H9 (cell line): Measurements from ENCODE around the gene FOXQ1. TPM values are rescaled to one million over a fixed set of nuclear protein-coding genes. Genes with fewer than 3 reads are reported as not detected.

Source experiments
- DNase-seq: peaks from one replicate; pipeline ENCODE4 v3.0.0-alpha.2; 2017
- H2AFZ ChIP-seq: one replicate; pipeline ENCODE4 v1.6.1; 2013; ENCODE audit warnings: mild to moderate bottlenecking, low read length, control low read depth, moderate library complexity
- H2AK5ac ChIP-seq: 2 replicates; pipeline ENCODE4 v1.6.1; 2013; ENCODE audit warnings: low read length, control low read depth, mixed read lengths; ENCODE audit not compliant: insufficient read length
- H2BK120ac ChIP-seq: one replicate; pipeline ENCODE4 v1.6.1; 2013; ENCODE audit warnings: low read depth, mild to moderate bottlenecking, low read length, control low read depth, inconsistent platforms; ENCODE audit not compliant: poor library complexity, severe bottlenecking
- H2BK12ac ChIP-seq: 2 replicates; pipeline ENCODE4 v1.6.1; 2013; ENCODE audit warnings: low read length, control low read depth, mixed read lengths, low read depth; ENCODE audit not compliant: insufficient read length
- H2BK15ac ChIP-seq: 2 replicates; pipeline ENCODE4 v1.6.1; 2013; ENCODE audit warnings: low read depth, low read length, control low read depth
- H2BK20ac ChIP-seq: one replicate; pipeline ENCODE4 v1.6.1; 2013; ENCODE audit warnings: low read depth, mild to moderate bottlenecking, low read length, control low read depth, inconsistent platforms; ENCODE audit not compliant: poor library complexity, severe bottlenecking
- H2BK5ac ChIP-seq: 2 replicates; pipeline ENCODE4 v1.6.1; 2013; ENCODE audit warnings: low read length, control low read depth, mixed read lengths; ENCODE audit not compliant: insufficient read length
- H3K14ac ChIP-seq: 2 replicates; pipeline ENCODE4 v1.6.1; 2013; ENCODE audit warnings: low read length, control low read depth; ENCODE audit not compliant: insufficient read depth
- H3K18ac ChIP-seq: 2 replicates; pipeline ENCODE4 v1.6.1; 2013; ENCODE audit warnings: low read depth, mild to moderate bottlenecking, mixed read lengths, low read length, control low read depth; ENCODE audit not compliant: insufficient read length
- H3K23ac ChIP-seq: 2 replicates; pipeline ENCODE4 v1.6.1; 2013; ENCODE audit warnings: low read length, control low read depth, mixed read lengths, low read depth; ENCODE audit not compliant: insufficient read length
- H3K23me2 ChIP-seq: 2 replicates; pipeline ENCODE4 v1.6.1; 2013; ENCODE audit warnings: low read depth, mild to moderate bottlenecking, mixed read lengths, low read length, control low read depth; ENCODE audit not compliant: insufficient read length, poor library complexity, severe bottlenecking
- H3K27ac ChIP-seq: 2 replicates; pipeline ENCODE4 v1.5.1; 2013; ENCODE audit warnings: low read length, control low read depth, mixed read lengths, low read depth; ENCODE audit not compliant: insufficient read length
- H3K27me3 ChIP-seq: 2 replicates; pipeline ENCODE4 v1.6.1; 2013; ENCODE audit warnings: low read length, control low read depth, inconsistent platforms; ENCODE audit not compliant: insufficient read depth
- H3K4ac ChIP-seq: 2 replicates; pipeline ENCODE4 v1.6.1; 2013; ENCODE audit warnings: low read depth, mild to moderate bottlenecking, control low read depth, inconsistent platforms, low read length, moderate library complexity
- H3K4me1 ChIP-seq: 2 replicates; pipeline ENCODE4 v1.6.1; 2013; ENCODE audit warnings: low read length, control low read depth, inconsistent platforms; ENCODE audit not compliant: insufficient read depth
- H3K4me2 ChIP-seq: 2 replicates; pipeline ENCODE4 v1.6.1; 2013; ENCODE audit warnings: low read length, control low read depth, mixed read lengths; ENCODE audit not compliant: insufficient read length, insufficient read depth
- H3K56ac ChIP-seq: 2 replicates; pipeline ENCODE4 v1.6.1; 2013; ENCODE audit warnings: low read depth, mild to moderate bottlenecking, mixed read lengths, low read length, control low read depth; ENCODE audit not compliant: insufficient read length
- H3K79me1 ChIP-seq: 2 replicates; pipeline ENCODE4 v1.6.1; 2013; ENCODE audit warnings: low read depth, mild to moderate bottlenecking, moderate library complexity, low read length, control low read depth, inconsistent platforms; ENCODE audit not compliant: insufficient read depth, poor library complexity, severe bottlenecking
- H3K79me2 ChIP-seq: 2 replicates; pipeline ENCODE4 v1.6.1; 2013; ENCODE audit warnings: low read length, control low read depth, inconsistent platforms; ENCODE audit not compliant: insufficient read depth
- H3K9ac ChIP-seq: 2 replicates; pipeline ENCODE4 v1.6.1; 2013; ENCODE audit warnings: low read length, control low read depth, mixed read lengths; ENCODE audit not compliant: insufficient read length; ENCODE audit errors: extremely low read depth
- H3K9me3 ChIP-seq: one replicate; pipeline ENCODE4 v1.6.1; 2013; ENCODE audit warnings: low read depth, low read length, inconsistent platforms; ENCODE audit not compliant: control insufficient read depth
- H3T11ph ChIP-seq: one replicate; pipeline ENCODE4 v1.6.1; 2013; ENCODE audit warnings: mild to moderate bottlenecking, low read length, control low read depth, inconsistent platforms
- H4K20me1 ChIP-seq: one replicate; pipeline ENCODE4 v1.6.1; 2013; ENCODE audit not compliant: control insufficient read depth, insufficient read length, insufficient read depth
- H4K5ac ChIP-seq: 2 replicates; pipeline ENCODE4 v1.6.1; 2013; ENCODE audit warnings: low read depth, mild to moderate bottlenecking, mixed read lengths, low read length, control low read depth; ENCODE audit not compliant: insufficient read length
- H4K8ac ChIP-seq: replicated peaks from 2 replicates; pipeline ENCODE4 v1.6.1; 2013; ENCODE audit warnings: low read length, control low read depth, mixed read lengths, low read depth; ENCODE audit not compliant: insufficient read length
- H4K91ac ChIP-seq: 2 replicates; pipeline ENCODE4 v1.6.1; 2013; ENCODE audit warnings: low read depth, mild to moderate bottlenecking, moderate library complexity, mixed read lengths, low read length, control low read depth; ENCODE audit not compliant: insufficient read length
- H3K27ac Mint-ChIP-seq, 3 experiments: 2 replicates in 2 of 3; 3 replicates in 1 of 3; pipeline ENCODE4 v1.8.0; 2020 to 2021; ENCODE audit warnings: mixed read lengths in 3 of 3, mild to moderate bottlenecking in 1 of 3, moderate library complexity in 1 of 3
- H3K27me3 Mint-ChIP-seq: 2 replicates; pipeline ENCODE4 v1.8.0; 2021; ENCODE audit warnings: low read depth, mild to moderate bottlenecking, moderate library complexity, mixed read lengths
- H3K36me3 Mint-ChIP-seq, 3 experiments: 2 replicates in 2 of 3; 3 replicates in 1 of 3; pipeline ENCODE4 v1.8.0; 2020 to 2021; ENCODE audit warnings: low read depth in 3 of 3, mixed read lengths in 3 of 3; ENCODE audit not compliant: insufficient read depth in 1 of 3
- H3K4me1 Mint-ChIP-seq, 2 experiments: 2 replicates each; pipeline ENCODE4 v1.8.0; 2020; ENCODE audit warnings: mixed read lengths in 2 of 2
- H3K4me3 Mint-ChIP-seq, 2 experiments: 2 replicates in 1 of 2; 3 replicates in 1 of 2; pipeline ENCODE4 v1.8.0; 2020 to 2021; ENCODE audit warnings: mild to moderate bottlenecking in 2 of 2, mixed read lengths in 2 of 2, moderate library complexity in 1 of 2
- H3K9me3 Mint-ChIP-seq, 2 experiments: 2 replicates in 1 of 2; 3 replicates in 1 of 2; pipeline ENCODE4 v1.8.0; 2020; ENCODE audit warnings: mild to moderate bottlenecking in 2 of 2, mixed read lengths in 2 of 2, moderate library complexity in 1 of 2
- CTCF ChIP-seq: fragments of 200-600 bp; sonication (generic); conservative IDR thresholded peaks from 3 replicates; pipeline ENCODE4 v1.8.0; 2021; ENCODE audit warnings: antibody characterized with exemption, mild to moderate bottlenecking
- WGBS: extraction: QIAGEN DNeasy Blood & Tissue Kit; methylation state at CpG from one replicate; pipeline ENCODE4 v1.1.7; 2013; ENCODE audit warnings: missing lambda C conversion rate, low lambda C conversion rate, mixed read lengths; ENCODE audit not compliant: insufficient read length; ENCODE audit errors: extremely low coverage; 5-methylcytosine and 5-hydroxymethylcytosine counted together
- total RNA-seq: library from RNA; stranded (reverse); gene quantifications from 2 replicates; pipeline ENCODE4 v1.2.1, GENCODE V29; 2021

FOXQ1 gene
- total RNA-seq, 1 experiment from 2014 or later: 0.15 TPM

GRCh38 chr6:1347161-1347560, 35.3 kb downstream of the FOXQ1 start:
- H3K4me1 ChIP-seq: peaks cover 9% of the 10 kb centered on the region
- H3K23ac ChIP-seq: no peak overlapping the region
- no peak overlapping the region for H4K5ac ChIP-seq
- H3K9me3 Mint-ChIP-seq: peaks cover 35 to 40% of the 10 kb centered on the region in 2 experiments
- H4K8ac ChIP-seq: no peak overlapping the region
- peaks cover 20 to 29% (median 25%) of the 10 kb centered on the region in 3 experiments for H3K36me3 Mint-ChIP-seq
- no peak overlapping the region for H2BK15ac ChIP-seq
- H2BK120ac ChIP-seq: no peak overlapping the region
- no peak overlapping the region for H3T11ph ChIP-seq
- no peaks in the 10 kb centered on the region for H4K20me1 ChIP-seq
- no peak overlapping the region for H2BK20ac ChIP-seq
- H3K27ac Mint-ChIP-seq: no peak overlapping the region
- no peak for TF ChIP-seq CTCF
- no peak overlapping the region for H3K4me2 ChIP-seq
- H2BK12ac ChIP-seq: no peak overlapping the region
- H3K27me3 ChIP-seq: no peaks in the 10 kb centered on the region
- H2AFZ ChIP-seq: no peak overlapping the region
- H3K79me2 ChIP-seq: no peaks in the 10 kb centered on the region
- H3K9ac ChIP-seq: no peak overlapping the region
- H3K79me1 ChIP-seq: no peaks in the 10 kb centered on the region
- H3K18ac ChIP-seq: no peak overlapping the region
- no peak overlapping the region for H2AK5ac ChIP-seq
- H3K9me3 ChIP-seq: peaks cover 6% of the 10 kb centered on the region
- whole genome bisulfite sequencing: no CpG with 5 or more reads among the region's 3 CpGs
- no peak for DNase-seq
- no peak overlapping the region for H3K56ac ChIP-seq
- H3K27me3 Mint-ChIP-seq: peaks cover 35% of the 10 kb centered on the region
- peaks cover 13 to 29% of the 10 kb centered on the region in 2 experiments for H3K4me1 Mint-ChIP-seq
- H2BK5ac ChIP-seq: no peak overlapping the region
- H3K4me3 Mint-ChIP-seq: no peak overlapping the region
- H4K91ac ChIP-seq: no peak overlapping the region
- H3K27ac ChIP-seq: no peak overlapping the region
- no peak overlapping the region for H3K4ac ChIP-seq
- H3K23me2 ChIP-seq: no peaks in the 10 kb centered on the region
- no peak overlapping the region for H3K14ac ChIP-seq
